ENCODE measurements around the gene TRMT1L. TPM values are rescaled to one million over a fixed set of nuclear protein-coding genes. Genes with fewer than 3 reads are reported as not detected.
A peak's percentile ranks its signal among the peaks of the same experiment; 100 is the strongest.

Gene TRMT1L
- polyA plus RNA-seq, 1 donor (not counting 4 experiments of a cell fraction or from before 2014, with no cell fraction given): 34.5 TPM

- H3K4me1 ChIP-seq (ENCODE audit: control insufficient read depth, extremely low read depth, insufficient read depth, low read length): no peaks in the 10 kb centered on the region
- no peak overlapping the region for H3K4me2 ChIP-seq (ENCODE audit: control insufficient read depth, extremely low read depth, insufficient read depth, low read depth, low read length)
- no peaks in the 10 kb centered on the region for H3K27me3 ChIP-seq (ENCODE audit: control insufficient read depth, extremely low read depth, insufficient read depth, low read length)
- no peak overlapping the region for H3K4me3 ChIP-seq (ENCODE audit: control insufficient read depth in 2 of 3, extremely low read depth in 1 of 3, insufficient read depth in 2 of 3, low read depth in 1 of 3, low read length in 3 of 3)
- H3K9me1 ChIP-seq (ENCODE audit: control insufficient read depth, extremely low read depth, insufficient read depth, low read length): no peaks in the 10 kb centered on the region
- H4K20me1 ChIP-seq (ENCODE audit: control insufficient read depth, extremely low read depth, insufficient read depth, low read length): no peaks in the 10 kb centered on the region
- no peaks in the 10 kb centered on the region for H3K79me2 ChIP-seq (ENCODE audit: control insufficient read depth, insufficient read depth, low read length)
- no peak for DNase-seq (ENCODE audit: low read depth, low spot score)
- H3K9ac ChIP-seq (ENCODE audit: control insufficient read depth, extremely low read depth, insufficient read depth, low read length): no peak overlapping the region
- TF ChIP-seq CTCF (optimal IDR thresholded peaks at IDR 0.05 in 1 of 3, IDR thresholded peaks at IDR 0.05 in 1 of 3, conservative IDR thresholded peaks at IDR 0.05 in 1 of 3; ENCODE audit: extremely low read depth in 1 of 3, insufficient read depth in 2 of 3, low read length in 3 of 3) (no peak), EZH2 (IDR thresholded peaks at IDR 0.05; ENCODE audit: low read length) (no peak)
- H3K9me3 ChIP-seq (ENCODE audit: control insufficient read depth, low read depth, low read length): no peaks in the 10 kb centered on the region
- dilution Hi-C loops (cut with MboI; ENCODE audit: extremely low pct_ligation_motif_present, low sequenced_read_pairs): no loop called here
- peaks cover 0 to 5% of the 10 kb centered on the region in 2 experiments for H3K36me3 ChIP-seq (ENCODE audit: control insufficient read depth in 2 of 2, extremely low read depth in 1 of 2, insufficient read depth in 2 of 2, low read length in 2 of 2)
- H2AFZ ChIP-seq (ENCODE audit: control insufficient read depth, low read length): no peak overlapping the region
- FAIRE-seq: peak; percentile 51
- H3K27ac ChIP-seq (ENCODE audit: control insufficient read depth, insufficient read depth, low read length): no peak overlapping the region
Measured at GRCh38 chr1:185144233-185144632, 12.5 kb downstream of the TRMT1L start.

- H3K27me3 ChIP-seq (ENCODE audit: control insufficient read depth, extremely low read depth, insufficient read depth, low read length): no peaks in the 10 kb centered on the region
- no peak overlapping the region for H3K27ac ChIP-seq (ENCODE audit: control insufficient read depth, insufficient read depth, low read length)
- FAIRE-seq (no peak), DNase-seq (ENCODE audit: low read depth, low spot score) (no peak)
- H3K4me3 ChIP-seq (ENCODE audit: control insufficient read depth in 2 of 3, extremely low read depth in 1 of 3, insufficient read depth in 2 of 3, low read depth in 1 of 3, low read length in 3 of 3): no peak overlapping the region
- H3K9me3 ChIP-seq (ENCODE audit: control insufficient read depth, low read depth, low read length): no peaks in the 10 kb centered on the region
- H2AFZ ChIP-seq (ENCODE audit: control insufficient read depth, low read length): no peak overlapping the region
- no peaks in the 10 kb centered on the region for H3K4me1 ChIP-seq (ENCODE audit: control insufficient read depth, extremely low read depth, insufficient read depth, low read length)
- H3K4me2 ChIP-seq (ENCODE audit: control insufficient read depth, extremely low read depth, insufficient read depth, low read depth, low read length): no peak overlapping the region
- H3K9me1 ChIP-seq (ENCODE audit: control insufficient read depth, extremely low read depth, insufficient read depth, low read length): no peaks in the 10 kb centered on the region
- no peaks in the 10 kb centered on the region for H3K79me2 ChIP-seq (ENCODE audit: control insufficient read depth, insufficient read depth, low read length)
- peaks cover 0 to 2% of the 10 kb centered on the region in 2 experiments for H3K36me3 ChIP-seq (ENCODE audit: control insufficient read depth in 2 of 2, extremely low read depth in 1 of 2, insufficient read depth in 2 of 2, low read length in 2 of 2)
- no peaks in the 10 kb centered on the region for H4K20me1 ChIP-seq (ENCODE audit: control insufficient read depth, extremely low read depth, insufficient read depth, low read length)
- H3K9ac ChIP-seq (ENCODE audit: control insufficient read depth, extremely low read depth, insufficient read depth, low read length): no peak overlapping the region
- dilution Hi-C loops (cut with MboI; ENCODE audit: extremely low pct_ligation_motif_present, low sequenced_read_pairs): no loop called here
- TF ChIP-seq EZH2 (IDR thresholded peaks at IDR 0.05; ENCODE audit: low read length) (no peak), CTCF (optimal IDR thresholded peaks at IDR 0.05 in 1 of 3, IDR thresholded peaks at IDR 0.05 in 1 of 3, conservative IDR thresholded peaks at IDR 0.05 in 1 of 3; ENCODE audit: extremely low read depth in 1 of 3, insufficient read depth in 2 of 3, low read length in 3 of 3) (no peak)
Measured at GRCh38 chr1:185139246-185139645, 17.5 kb downstream of the TRMT1L start.
